ENCODE results near the gene KCTD10. TPM values are rescaled to one million over a fixed set of nuclear protein-coding genes. Genes with fewer than 3 reads are reported as not detected.

Gene KCTD10
- total RNA-seq, 1 experiment from 2014 or later = 56.7 TPM

DNA sequence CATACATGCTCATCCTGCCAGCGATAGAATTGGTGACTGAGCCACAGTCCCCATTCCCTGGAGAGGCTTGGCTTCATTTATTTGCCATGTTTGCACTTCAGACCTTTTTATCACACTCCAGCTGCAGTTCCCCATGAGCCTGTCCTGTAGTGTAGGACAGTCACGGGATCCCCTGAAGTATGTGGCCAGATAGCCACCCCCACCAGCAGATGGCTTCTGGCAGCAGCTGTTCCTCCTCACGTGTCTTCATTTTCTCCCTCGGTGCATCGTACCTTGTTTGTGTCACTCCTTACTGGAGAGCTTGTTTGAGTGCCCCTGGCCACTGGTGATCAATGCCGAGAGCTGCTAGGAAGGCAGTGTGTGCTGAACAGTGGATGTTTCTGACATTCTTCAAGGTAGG, 40.5 kb upstream of the KCTD10 start:
- H3K36me3 Mint-ChIP-seq (ENCODE audit: insufficient read depth, unreplicated experiment) = peaks cover 25% of the 10 kb centered on the region
- H3K4me1 Mint-ChIP-seq (ENCODE audit: low read depth, unreplicated experiment) = no peaks in the 10 kb centered on the region
- H3K9me3 Mint-ChIP-seq (ENCODE audit: low read depth, unreplicated experiment) = no peaks in the 10 kb centered on the region
- H3K4me3 Mint-ChIP-seq (ENCODE audit: low read depth, unreplicated experiment) = no peak overlapping the region
- no peak for DNase-seq
- BruUV-seq (replicated peaks) = no TSS peak
- H3K27ac Mint-ChIP-seq (ENCODE audit: unreplicated experiment) = no peak overlapping the region
- intact Hi-C loops (cut with micrococcal nuclease; ENCODE audit: unreplicated experiment) = no loop called here
- CTCF ChIA-PET = interaction anchor here (1.2 kb wide), 1 partner anchor 85 kb away, joined by 4 read pairs; no protein-coding TSS in a partner anchor
- TF ChIP-seq CTCF (IDR thresholded peaks at IDR 0.05; ENCODE audit: unreplicated experiment) = no peak
- H3K27me3 Mint-ChIP-seq (ENCODE audit: unreplicated experiment) = no peaks in the 10 kb centered on the region

GRCh38 chr12:109513977-109514376, 36.9 kb upstream of the KCTD10 start:
- intact Hi-C loops (cut with micrococcal nuclease; ENCODE audit: unreplicated experiment) = no loop called here
- DNase-seq = no peak
- Mint-ChIP-seq H3K9me3 (ENCODE audit: low read depth, unreplicated experiment) (no peaks in the 10 kb centered on the region), H3K27ac (ENCODE audit: unreplicated experiment) (no peak overlapping the region), H3K27me3 (ENCODE audit: unreplicated experiment) (no peaks in the 10 kb centered on the region), H3K36me3 (ENCODE audit: insufficient read depth, unreplicated experiment) (peaks cover 30% of the 10 kb centered on the region), H3K4me1 (ENCODE audit: low read depth, unreplicated experiment) (no peaks in the 10 kb centered on the region), H3K4me3 (ENCODE audit: low read depth, unreplicated experiment) (no peak overlapping the region)
- no TSS peak for BruUV-seq (replicated peaks)
- TF ChIP-seq CTCF (IDR thresholded peaks at IDR 0.05; ENCODE audit: unreplicated experiment) = no peak
- CTCF ChIA-PET = no interaction called here

GRCh38 chr12:109513051-109513450, 36.0 kb upstream of the KCTD10 start:
- TF ChIP-seq CTCF (IDR thresholded peaks at IDR 0.05; ENCODE audit: unreplicated experiment) = no peak
- H3K27ac Mint-ChIP-seq (ENCODE audit: unreplicated experiment) = no peak overlapping the region
- CTCF ChIA-PET = interaction anchor here (0.6 kb wide), 1 partner anchor 907 kb away, joined by 6 read pairs; no protein-coding TSS in a partner anchor
- H3K4me1 Mint-ChIP-seq (ENCODE audit: low read depth, unreplicated experiment) = no peaks in the 10 kb centered on the region
- no peak for DNase-seq
- no peak overlapping the region for H3K4me3 Mint-ChIP-seq (ENCODE audit: low read depth, unreplicated experiment)
- intact Hi-C loops (cut with micrococcal nuclease; ENCODE audit: unreplicated experiment) = no loop called here
- no peaks in the 10 kb centered on the region for H3K27me3 Mint-ChIP-seq (ENCODE audit: unreplicated experiment)
- no peaks in the 10 kb centered on the region for H3K9me3 Mint-ChIP-seq (ENCODE audit: low read depth, unreplicated experiment)
- peaks cover 23% of the 10 kb centered on the region for H3K36me3 Mint-ChIP-seq (ENCODE audit: insufficient read depth, unreplicated experiment)
- BruUV-seq (replicated peaks) = no TSS peak

- Mint-ChIP-seq H3K27ac (ENCODE audit: unreplicated experiment) (no peak overlapping the region), H3K4me3 (ENCODE audit: low read depth, unreplicated experiment) (no peak overlapping the region), H3K9me3 (ENCODE audit: low read depth, unreplicated experiment) (no peaks in the 10 kb centered on the region), H3K36me3 (ENCODE audit: insufficient read depth, unreplicated experiment) (peaks cover 23% of the 10 kb centered on the region), H3K27me3 (ENCODE audit: unreplicated experiment) (no peaks in the 10 kb centered on the region), H3K4me1 (ENCODE audit: low read depth, unreplicated experiment) (no peaks in the 10 kb centered on the region)
- intact Hi-C loops (cut with micrococcal nuclease; ENCODE audit: unreplicated experiment) = no loop called here
- CTCF ChIA-PET = no interaction called here
- no peak for TF ChIP-seq CTCF (IDR thresholded peaks at IDR 0.05; ENCODE audit: unreplicated experiment)
- BruUV-seq (replicated peaks) = no TSS peak
- no peak for DNase-seq
These were observed 35.5 kb upstream of the KCTD10 start for GRCh38 chr12:109512608-109513007.
